HepG2 (cell line): ENCODE results near the gene ZNF25.
"Not testable (repeated sequence)": the region's sequence is repeated elsewhere in the genome, so short reads cannot be mapped to it uniquely, and the experiment has no call there.

Source experiments
- CBFB ChIP-seq: sonication (generic); formaldehyde crosslinking; IDR thresholded peaks from 2 replicates; pipeline ENCODE4 v1.4.0; 2020; ENCODE audit warnings: missing genetic modification reagents
- CEBPB ChIP-seq: IDR thresholded peaks from 2 replicates; pipeline ENCODE4 v1.6.1; 2011; ENCODE audit warnings: low read depth, low read length, improper control_type of control experiment, borderline replicate concordance
- EP300 ChIP-seq, 3 experiments: sonication (generic) in 1 of 3; formaldehyde crosslinking in 1 of 3; IDR thresholded peaks; 2 replicates each; pipeline versions ENCODE4 v1.5.1 to v1.6.1; 2011 to 2020; ENCODE audit warnings: low read depth in 2 of 3, low read length in 2 of 3, borderline replicate concordance in 1 of 3, improper control_type of control experiment in 1 of 3, mild to moderate bottlenecking in 1 of 3, missing genetic modification reagents in 1 of 3, moderate library complexity in 1 of 3
- MAFK ChIP-seq, 2 experiments: IDR thresholded peaks in 1 of 2; conservative IDR thresholded peaks in 1 of 2; 2 replicates each; pipeline ENCODE4 v1.6.1; 2011; ENCODE audit warnings: improper control_type of control experiment in 2 of 2, low read length in 2 of 2
- POGZ ChIP-seq: sonication (generic); formaldehyde crosslinking; IDR thresholded peaks from 2 replicates; pipeline ENCODE4 v1.4.0; 2020; ENCODE audit warnings: mild to moderate bottlenecking, missing genetic modification reagents
- POLR2A ChIP-seq, 2 experiments: IDR thresholded peaks; 2 replicates each; pipeline ENCODE4 v1.6.1; 2011; ENCODE audit warnings: low read depth in 2 of 2, low read length in 2 of 2, mild to moderate bottlenecking in 1 of 2, moderate library complexity in 1 of 2; ENCODE audit not compliant: insufficient read depth in 1 of 2
- POLR2AphosphoS2 ChIP-seq: IDR thresholded peaks from 2 replicates; pipeline ENCODE4 v1.6.1; 2011; ENCODE audit warnings: low read depth, low read length, improper control_type of control experiment
- SIN3A ChIP-seq: IDR thresholded peaks from 2 replicates; pipeline ENCODE4 v1.6.1; 2011; ENCODE audit warnings: low read depth, mild to moderate bottlenecking, control low read depth, low read length, borderline replicate concordance
- ZNF124 ChIP-seq: sonication (generic); formaldehyde crosslinking; IDR thresholded peaks from 2 replicates; pipeline ENCODE4 v1.4.0; 2020; ENCODE audit warnings: missing genetic modification reagents
- TF ChIP-seq, protein P1 (sequence below): sonication (generic); formaldehyde crosslinking; IDR thresholded peaks from 2 replicates; pipeline ENCODE4 v1.4.0; 2020; ENCODE audit warnings: missing genetic modification reagents
- TF ChIP-seq, protein P2 (sequence below), 2 experiments: fragments of 450-650 bp in 1 of 2; sonication (generic) in 1 of 2; formaldehyde crosslinking in 1 of 2; IDR thresholded peaks; 2 replicates each; pipeline versions ENCODE4 v1.6.1 to v1.8.0; 2016 to 2022; ENCODE audit warnings: antibody characterized with exemption in 1 of 2, mild to moderate bottlenecking in 1 of 2, missing genetic modification reagents in 1 of 2

DNA sequence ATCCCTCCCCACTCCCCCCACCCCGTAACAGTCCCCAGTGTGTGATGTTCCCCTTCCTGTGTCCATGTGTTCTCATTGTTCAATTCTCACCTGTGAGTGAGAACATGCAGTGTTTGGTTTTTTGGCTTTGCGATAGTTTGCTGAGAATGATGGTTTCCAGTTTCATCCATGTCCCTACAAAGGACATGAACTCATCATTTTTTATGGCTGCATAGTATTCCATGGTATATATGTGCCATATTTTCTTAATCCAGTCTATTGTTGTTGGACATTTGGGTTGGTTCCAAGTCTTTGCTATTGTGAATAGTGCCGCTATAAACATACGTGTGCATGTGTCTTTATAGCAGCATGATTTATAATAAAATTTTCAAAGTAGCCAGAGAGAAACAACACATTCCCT, 42.7 kb upstream of the ZNF25 start:
- not testable (repeated sequence) for TF ChIP-seq POLR2AphosphoS2; ZNF124 (CRISPR knock-in tag); CEBPB; POGZ (CRISPR knock-in tag); EP300 (IDR thresholded peaks at IDR 0.05; ENCODE audit: low read depth in 2 of 2, low read length in 2 of 2); EP300 (CRISPR knock-in tag; IDR thresholded peaks at IDR 0.05; ENCODE audit: borderline replicate concordance); POLR2A (IDR thresholded peaks at IDR 0.05; ENCODE audit: insufficient read depth in 1 of 2, low read depth in 2 of 2, low read length in 2 of 2); CBFB (CRISPR knock-in tag); MAFK (conservative IDR thresholded peaks at IDR 0.05 in 1 of 2, IDR thresholded peaks at IDR 0.05 in 1 of 2; ENCODE audit: low read length in 2 of 2); SIN3A
- TF ChIP-seq, protein P1, sequence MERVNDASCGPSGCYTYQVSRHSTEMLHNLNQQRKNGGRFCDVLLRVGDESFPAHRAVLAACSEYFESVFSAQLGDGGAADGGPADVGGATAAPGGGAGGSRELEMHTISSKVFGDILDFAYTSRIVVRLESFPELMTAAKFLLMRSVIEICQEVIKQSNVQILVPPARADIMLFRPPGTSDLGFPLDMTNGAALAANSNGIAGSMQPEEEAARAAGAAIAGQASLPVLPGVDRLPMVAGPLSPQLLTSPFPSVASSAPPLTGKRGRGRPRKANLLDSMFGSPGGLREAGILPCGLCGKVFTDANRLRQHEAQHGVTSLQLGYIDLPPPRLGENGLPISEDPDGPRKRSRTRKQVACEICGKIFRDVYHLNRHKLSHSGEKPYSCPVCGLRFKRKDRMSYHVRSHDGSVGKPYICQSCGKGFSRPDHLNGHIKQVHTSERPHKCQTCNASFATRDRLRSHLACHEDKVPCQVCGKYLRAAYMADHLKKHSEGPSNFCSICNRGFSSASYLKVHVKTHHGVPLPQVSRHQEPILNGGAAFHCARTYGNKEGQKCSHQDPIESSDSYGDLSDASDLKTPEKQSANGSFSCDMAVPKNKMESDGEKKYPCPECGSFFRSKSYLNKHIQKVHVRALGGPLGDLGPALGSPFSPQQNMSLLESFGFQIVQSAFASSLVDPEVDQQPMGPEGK (CRISPR knock-in tag): not testable (repeated sequence)
- TF ChIP-seq, protein P2, sequence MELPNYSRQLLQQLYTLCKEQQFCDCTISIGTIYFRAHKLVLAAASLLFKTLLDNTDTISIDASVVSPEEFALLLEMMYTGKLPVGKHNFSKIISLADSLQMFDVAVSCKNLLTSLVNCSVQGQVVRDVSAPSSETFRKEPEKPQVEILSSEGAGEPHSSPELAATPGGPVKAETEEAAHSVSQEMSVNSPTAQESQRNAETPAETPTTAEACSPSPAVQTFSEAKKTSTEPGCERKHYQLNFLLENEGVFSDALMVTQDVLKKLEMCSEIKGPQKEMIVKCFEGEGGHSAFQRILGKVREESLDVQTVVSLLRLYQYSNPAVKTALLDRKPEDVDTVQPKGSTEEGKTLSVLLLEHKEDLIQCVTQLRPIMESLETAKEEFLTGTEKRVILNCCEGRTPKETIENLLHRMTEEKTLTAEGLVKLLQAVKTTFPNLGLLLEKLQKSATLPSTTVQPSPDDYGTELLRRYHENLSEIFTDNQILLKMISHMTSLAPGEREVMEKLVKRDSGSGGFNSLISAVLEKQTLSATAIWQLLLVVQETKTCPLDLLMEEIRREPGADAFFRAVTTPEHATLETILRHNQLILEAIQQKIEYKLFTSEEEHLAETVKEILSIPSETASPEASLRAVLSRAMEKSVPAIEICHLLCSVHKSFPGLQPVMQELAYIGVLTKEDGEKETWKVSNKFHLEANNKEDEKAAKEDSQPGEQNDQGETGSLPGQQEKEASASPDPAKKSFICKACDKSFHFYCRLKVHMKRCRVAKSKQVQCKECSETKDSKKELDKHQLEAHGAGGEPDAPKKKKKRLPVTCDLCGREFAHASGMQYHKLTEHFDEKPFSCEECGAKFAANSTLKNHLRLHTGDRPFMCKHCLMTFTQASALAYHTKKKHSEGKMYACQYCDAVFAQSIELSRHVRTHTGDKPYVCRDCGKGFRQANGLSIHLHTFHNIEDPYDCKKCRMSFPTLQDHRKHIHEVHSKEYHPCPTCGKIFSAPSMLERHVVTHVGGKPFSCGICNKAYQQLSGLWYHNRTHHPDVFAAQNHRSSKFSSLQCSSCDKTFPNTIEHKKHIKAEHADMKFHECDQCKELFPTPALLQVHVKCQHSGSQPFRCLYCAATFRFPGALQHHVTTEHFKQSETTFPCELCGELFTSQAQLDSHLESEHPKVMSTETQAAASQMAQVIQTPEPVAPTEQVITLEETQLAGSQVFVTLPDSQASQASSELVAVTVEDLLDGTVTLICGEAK (IDR thresholded peaks at IDR 0.05): not testable (repeated sequence)
- TF ChIP-seq, protein P2 (CRISPR knock-in tag; IDR thresholded peaks at IDR 0.05): not testable (repeated sequence)
